Transverse colon (tissue), 1 donor: ENCODE results near the gene EPHA4.

Experiments used
- EP300 ChIP-seq: sonication (generic); formaldehyde crosslinking; IDR thresholded peaks from one replicate; pipeline ENCODE4 v1.6.1; 2017; ENCODE audit warnings: antibody characterized with exemption, low read depth
- POLR2A ChIP-seq: fragments of 450-650 bp; IDR thresholded peaks from one replicate; pipeline ENCODE4 v1.6.1; 2016; ENCODE audit warnings: antibody characterized with exemption, mild to moderate bottlenecking, moderate library complexity

DNA sequence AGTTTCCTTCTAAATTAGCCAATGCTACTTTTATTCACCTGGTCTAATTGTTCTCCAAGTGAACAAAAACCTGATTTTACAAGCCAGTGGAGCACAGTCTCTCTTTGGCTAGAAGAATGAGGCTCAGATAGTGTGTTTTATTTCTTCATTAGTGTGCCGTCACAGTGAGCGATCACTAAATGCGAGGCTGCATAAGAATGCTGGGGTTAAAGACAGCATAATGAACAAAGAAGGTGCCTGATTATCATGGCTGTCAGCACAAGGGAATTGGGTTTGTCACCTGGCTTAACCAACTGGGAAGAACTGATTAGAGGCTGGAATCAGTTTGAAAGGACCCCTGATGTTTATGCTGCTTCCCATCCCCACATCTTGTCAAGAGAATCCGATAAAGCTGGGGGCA lies 76.4 kb downstream of the EPHA4 start:
- TF ChIP-seq EP300 (no peak), POLR2A (no peak)
